ENCODE measurements around the gene DCAKD.
"Not testable (repeated sequence)": the region's sequence is repeated elsewhere in the genome, so short reads cannot be mapped to it uniquely, and the experiment has no call there.

Gene DCAKD

DNA sequence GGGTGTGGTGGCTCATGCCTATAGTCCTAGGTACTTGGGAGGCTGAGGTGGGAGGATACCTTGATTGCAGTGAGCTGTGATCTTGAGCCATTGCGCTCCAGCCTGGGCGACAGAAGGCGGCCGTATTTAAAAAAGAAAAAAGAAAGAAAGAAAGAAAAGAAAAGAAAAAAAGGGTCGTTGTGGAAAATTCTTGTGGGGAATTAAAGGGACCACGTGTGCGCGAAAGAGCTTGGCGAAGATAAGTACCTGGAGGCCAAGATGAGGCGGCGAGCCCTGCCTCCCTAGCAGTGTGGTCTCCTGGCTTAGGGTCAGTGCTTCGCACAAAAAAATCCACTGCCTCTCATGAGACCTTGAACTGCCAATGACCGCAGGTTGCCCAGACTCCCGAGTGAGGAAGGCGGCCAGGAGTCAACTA lies 9.0 kb upstream of the DCAKD start:
- ATAC-seq: no peak; the same call in 2 of the 3 replicates
- no peak for TF ChIP-seq RARB (CRISPR knock-in tag; IDR thresholded peaks at IDR 0.05)
- TF ChIP-seq, protein P1, sequence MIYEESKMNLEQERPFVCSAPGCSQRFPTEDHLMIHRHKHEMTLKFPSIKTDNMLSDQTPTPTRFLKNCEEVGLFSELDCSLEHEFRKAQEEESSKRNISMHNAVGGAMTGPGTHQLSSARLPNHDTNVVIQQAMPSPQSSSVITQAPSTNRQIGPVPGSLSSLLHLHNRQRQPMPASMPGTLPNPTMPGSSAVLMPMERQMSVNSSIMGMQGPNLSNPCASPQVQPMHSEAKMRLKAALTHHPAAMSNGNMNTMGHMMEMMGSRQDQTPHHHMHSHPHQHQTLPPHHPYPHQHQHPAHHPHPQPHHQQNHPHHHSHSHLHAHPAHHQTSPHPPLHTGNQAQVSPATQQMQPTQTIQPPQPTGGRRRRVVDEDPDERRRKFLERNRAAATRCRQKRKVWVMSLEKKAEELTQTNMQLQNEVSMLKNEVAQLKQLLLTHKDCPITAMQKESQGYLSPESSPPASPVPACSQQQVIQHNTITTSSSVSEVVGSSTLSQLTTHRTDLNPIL (CRISPR knock-in tag; IDR thresholded peaks at IDR 0.05; ENCODE audit: low read depth): no peak
- TF ChIP-seq OSR1 (CRISPR knock-in tag; IDR thresholded peaks at IDR 0.05): no peak
- TF ChIP-seq ARNTL (CRISPR knock-in tag; IDR thresholded peaks at IDR 0.05; ENCODE audit: borderline replicate concordance, low read depth): no peak
- TF ChIP-seq CSDC2 (CRISPR knock-in tag; IDR thresholded peaks at IDR 0.05): no peak
- TF ChIP-seq TOX (CRISPR knock-in tag; IDR thresholded peaks at IDR 0.05; ENCODE audit: borderline replicate concordance): no peak
- TF ChIP-seq ZFP3 (CRISPR knock-in tag; IDR thresholded peaks at IDR 0.05): no peak
- TF ChIP-seq ISL1 (CRISPR knock-in tag; IDR thresholded peaks at IDR 0.05): no peak
- no peak for TF ChIP-seq BACH2 (CRISPR knock-in tag; IDR thresholded peaks at IDR 0.05; ENCODE audit: borderline replicate concordance)
- TF ChIP-seq TCF4 (CRISPR knock-in tag; IDR thresholded peaks at IDR 0.05; ENCODE audit: borderline replicate concordance): no peak
- no peak for TF ChIP-seq GLIS3 (CRISPR knock-in tag; IDR thresholded peaks at IDR 0.05)
- TF ChIP-seq, protein P2, sequence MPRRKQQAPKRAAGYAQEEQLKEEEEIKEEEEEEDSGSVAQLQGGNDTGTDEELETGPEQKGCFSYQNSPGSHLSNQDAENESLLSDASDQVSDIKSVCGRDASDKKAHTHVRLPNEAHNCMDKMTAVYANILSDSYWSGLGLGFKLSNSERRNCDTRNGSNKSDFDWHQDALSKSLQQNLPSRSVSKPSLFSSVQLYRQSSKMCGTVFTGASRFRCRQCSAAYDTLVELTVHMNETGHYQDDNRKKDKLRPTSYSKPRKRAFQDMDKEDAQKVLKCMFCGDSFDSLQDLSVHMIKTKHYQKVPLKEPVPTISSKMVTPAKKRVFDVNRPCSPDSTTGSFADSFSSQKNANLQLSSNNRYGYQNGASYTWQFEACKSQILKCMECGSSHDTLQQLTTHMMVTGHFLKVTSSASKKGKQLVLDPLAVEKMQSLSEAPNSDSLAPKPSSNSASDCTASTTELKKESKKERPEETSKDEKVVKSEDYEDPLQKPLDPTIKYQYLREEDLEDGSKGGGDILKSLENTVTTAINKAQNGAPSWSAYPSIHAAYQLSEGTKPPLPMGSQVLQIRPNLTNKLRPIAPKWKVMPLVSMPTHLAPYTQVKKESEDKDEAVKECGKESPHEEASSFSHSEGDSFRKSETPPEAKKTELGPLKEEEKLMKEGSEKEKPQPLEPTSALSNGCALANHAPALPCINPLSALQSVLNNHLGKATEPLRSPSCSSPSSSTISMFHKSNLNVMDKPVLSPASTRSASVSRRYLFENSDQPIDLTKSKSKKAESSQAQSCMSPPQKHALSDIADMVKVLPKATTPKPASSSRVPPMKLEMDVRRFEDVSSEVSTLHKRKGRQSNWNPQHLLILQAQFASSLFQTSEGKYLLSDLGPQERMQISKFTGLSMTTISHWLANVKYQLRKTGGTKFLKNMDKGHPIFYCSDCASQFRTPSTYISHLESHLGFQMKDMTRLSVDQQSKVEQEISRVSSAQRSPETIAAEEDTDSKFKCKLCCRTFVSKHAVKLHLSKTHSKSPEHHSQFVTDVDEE (CRISPR knock-in tag; IDR thresholded peaks at IDR 0.05): no peak

DNA sequence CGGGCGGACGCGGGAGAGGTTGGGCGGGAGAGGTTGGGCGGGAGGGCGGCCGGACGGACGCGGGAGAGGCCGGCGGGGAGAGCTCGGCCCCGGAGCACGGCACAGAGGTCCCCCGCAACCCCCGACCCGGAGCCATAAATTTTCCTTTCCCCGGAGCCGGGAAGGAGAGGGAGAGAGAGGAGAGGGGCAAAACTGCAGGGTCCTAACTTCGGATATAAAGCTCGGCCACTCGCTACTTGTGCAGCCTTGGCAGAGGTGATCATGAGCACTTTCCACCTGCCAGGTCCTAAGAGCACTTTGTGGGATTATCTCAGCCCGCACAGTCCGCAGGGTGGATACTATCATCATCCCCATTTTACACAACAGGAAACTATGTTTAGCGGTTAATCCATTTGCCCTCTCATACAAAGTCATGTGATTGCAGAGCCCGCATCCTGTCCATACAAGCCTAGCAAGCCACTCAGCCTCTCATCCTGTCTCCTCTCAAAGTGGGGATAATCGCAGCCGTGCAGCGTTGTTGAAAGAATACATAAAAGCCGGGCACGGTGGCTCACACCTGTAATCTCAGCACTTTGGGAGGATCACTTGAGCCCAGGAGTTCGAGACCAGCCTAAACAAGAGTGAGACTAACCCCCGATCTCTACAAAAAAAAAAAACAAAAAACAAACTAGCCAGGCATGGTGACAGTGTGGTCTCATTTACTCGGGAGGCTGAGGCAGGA lies 780 bp upstream of the DCAKD start:
- no peak for ATAC-seq

DNA sequence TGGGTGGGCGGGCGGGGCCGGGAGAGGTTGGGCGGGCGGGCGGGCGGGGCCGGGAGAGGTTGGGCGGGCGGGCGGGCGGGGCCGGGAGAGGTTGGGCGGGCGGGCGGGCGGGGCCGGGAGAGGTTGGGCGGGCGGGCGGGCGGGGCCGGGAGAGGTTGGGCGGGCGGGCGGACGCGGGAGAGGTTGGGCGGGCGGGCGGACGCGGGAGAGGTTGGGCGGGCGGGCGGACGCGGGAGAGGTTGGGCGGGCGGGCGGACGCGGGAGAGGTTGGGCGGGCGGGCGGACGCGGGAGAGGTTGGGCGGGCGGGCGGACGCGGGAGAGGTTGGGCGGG lies 254 bp upstream of the DCAKD start:
- not testable (repeated sequence) for ATAC-seq

More for the DNA sequence above, 780 bp upstream of the DCAKD start:
- TF ChIP-seq ARNTL (CRISPR knock-in tag; IDR thresholded peaks at IDR 0.05; ENCODE audit: borderline replicate concordance, low read depth): no peak
- no peak for TF ChIP-seq ZNF70 (CRISPR knock-in tag; IDR thresholded peaks at IDR 0.05)
- 0 out of 2 replicates have a peak, but pooled peaks have one; percentile 33 for TF ChIP-seq RARB (CRISPR knock-in tag; IDR thresholded peaks at IDR 0.05)
- TF ChIP-seq, protein P3, sequence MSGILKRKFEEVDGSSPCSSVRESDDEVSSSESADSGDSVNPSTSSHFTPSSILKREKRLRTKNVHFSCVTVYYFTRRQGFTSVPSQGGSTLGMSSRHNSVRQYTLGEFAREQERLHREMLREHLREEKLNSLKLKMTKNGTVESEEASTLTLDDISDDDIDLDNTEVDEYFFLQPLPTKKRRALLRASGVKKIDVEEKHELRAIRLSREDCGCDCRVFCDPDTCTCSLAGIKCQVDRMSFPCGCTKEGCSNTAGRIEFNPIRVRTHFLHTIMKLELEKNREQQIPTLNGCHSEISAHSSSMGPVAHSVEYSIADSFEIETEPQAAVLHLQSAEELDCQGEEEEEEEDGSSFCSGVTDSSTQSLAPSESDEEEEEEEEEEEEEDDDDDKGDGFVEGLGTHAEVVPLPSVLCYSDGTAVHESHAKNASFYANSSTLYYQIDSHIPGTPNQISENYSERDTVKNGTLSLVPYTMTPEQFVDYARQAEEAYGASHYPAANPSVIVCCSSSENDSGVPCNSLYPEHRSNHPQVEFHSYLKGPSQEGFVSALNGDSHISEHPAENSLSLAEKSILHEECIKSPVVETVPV (CRISPR knock-in tag; IDR thresholded peaks at IDR 0.05): no peak
- TF ChIP-seq GLIS3 (CRISPR knock-in tag; IDR thresholded peaks at IDR 0.05): 0 out of 2 replicates have a peak, but pooled peaks have one; percentile 12
- TF ChIP-seq ZFP3 (CRISPR knock-in tag; IDR thresholded peaks at IDR 0.05): no peak

DNA sequence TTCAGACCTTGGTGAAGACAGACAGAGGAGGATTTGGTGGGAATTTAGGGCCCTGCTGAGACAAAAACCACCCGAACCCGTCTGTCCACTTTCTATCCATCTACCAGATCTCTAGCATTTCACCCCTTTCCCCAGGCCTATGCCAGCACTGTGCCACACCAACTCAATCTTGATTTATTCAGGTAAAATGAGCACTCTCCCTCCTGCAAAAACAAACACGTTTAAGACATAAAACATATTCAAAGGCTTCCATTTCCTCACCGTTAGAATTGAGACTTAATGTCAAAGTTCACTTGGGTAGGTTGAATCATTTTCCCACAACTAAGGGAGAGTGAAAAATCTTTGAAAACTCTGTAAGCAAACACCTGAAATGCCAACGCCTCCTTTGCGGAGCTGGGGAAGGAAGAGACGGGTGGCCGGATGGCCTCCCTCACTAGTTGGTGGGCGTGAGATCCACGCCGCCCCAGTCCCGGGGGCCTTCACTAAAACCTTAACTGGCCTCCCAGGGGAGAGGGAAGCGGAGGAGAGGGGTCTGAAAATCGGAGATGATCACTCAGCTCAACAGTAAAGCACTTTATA lies 862 bp downstream of the DCAKD start:
- no peak for TF ChIP-seq ZNF565 (CRISPR knock-in tag; conservative IDR thresholded peaks at IDR 0.05; ENCODE audit: low read depth)
- no peak for TF ChIP-seq ZNF70 (CRISPR knock-in tag; IDR thresholded peaks at IDR 0.05)
- TF ChIP-seq, protein P4, sequence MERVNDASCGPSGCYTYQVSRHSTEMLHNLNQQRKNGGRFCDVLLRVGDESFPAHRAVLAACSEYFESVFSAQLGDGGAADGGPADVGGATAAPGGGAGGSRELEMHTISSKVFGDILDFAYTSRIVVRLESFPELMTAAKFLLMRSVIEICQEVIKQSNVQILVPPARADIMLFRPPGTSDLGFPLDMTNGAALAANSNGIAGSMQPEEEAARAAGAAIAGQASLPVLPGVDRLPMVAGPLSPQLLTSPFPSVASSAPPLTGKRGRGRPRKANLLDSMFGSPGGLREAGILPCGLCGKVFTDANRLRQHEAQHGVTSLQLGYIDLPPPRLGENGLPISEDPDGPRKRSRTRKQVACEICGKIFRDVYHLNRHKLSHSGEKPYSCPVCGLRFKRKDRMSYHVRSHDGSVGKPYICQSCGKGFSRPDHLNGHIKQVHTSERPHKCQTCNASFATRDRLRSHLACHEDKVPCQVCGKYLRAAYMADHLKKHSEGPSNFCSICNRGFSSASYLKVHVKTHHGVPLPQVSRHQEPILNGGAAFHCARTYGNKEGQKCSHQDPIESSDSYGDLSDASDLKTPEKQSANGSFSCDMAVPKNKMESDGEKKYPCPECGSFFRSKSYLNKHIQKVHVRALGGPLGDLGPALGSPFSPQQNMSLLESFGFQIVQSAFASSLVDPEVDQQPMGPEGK (CRISPR knock-in tag; IDR thresholded peaks at IDR 0.05; ENCODE audit: borderline replicate concordance): no peak
- peak; percentile 25 for ATAC-seq

DNA sequence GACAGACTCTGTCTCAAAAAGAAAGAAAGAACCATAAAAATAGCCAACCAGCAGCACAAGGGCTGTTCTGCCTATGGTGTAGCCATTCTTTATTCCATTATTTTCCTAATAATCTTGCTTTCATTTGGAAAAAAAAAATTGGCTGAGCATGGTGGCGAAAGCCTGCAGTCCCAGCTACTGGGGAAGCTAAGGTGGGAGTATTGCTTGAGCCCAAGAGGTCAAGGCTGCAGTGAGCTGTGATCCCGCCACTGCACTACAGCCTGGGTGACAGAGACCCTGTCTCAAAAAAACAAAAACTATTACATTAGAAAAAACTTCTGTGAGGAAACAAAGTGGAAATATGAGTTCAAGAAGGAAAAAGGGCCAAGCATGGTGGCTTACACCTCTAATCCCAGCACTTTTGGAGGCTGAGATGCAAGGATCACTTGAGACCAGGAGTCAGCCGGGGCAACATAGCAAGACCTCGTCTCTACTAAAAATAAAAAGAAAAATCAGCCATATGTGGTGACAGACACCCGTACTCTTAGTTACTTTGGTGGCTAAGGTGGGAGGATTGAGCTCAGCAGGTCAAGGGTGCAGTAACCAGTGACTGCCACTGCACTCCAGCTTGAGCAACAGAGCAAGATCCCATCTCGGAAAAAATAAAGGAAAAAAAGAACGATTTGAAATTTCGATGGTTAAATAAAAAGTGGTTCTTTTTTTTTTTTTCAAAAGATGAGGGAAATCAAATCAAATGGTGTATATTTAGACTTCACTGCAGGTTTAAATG lies 2.5 kb downstream of the DCAKD start:
- TF ChIP-seq ZFP30 (CRISPR knock-in tag; IDR thresholded peaks at IDR 0.05): no peak
- no peak for TF ChIP-seq ZNF70 (CRISPR knock-in tag; IDR thresholded peaks at IDR 0.05)
- no peak for TF ChIP-seq TCF4 (CRISPR knock-in tag; IDR thresholded peaks at IDR 0.05; ENCODE audit: borderline replicate concordance)
- TF ChIP-seq, protein P1 (CRISPR knock-in tag; IDR thresholded peaks at IDR 0.05; ENCODE audit: low read depth): no peak
- no peak for TF ChIP-seq ZC3H10 (CRISPR knock-in tag; IDR thresholded peaks at IDR 0.05)

More for the DNA sequence above, 2.5 kb downstream of the DCAKD start:
- ATAC-seq: no peak

Measured in SK-N-SH treated with all-trans-retinoic acid at 6 μM for 48 hours (cell line).